Right hindlimb (tissue), 1 donor: ENCODE results near the gene GHITM.

Experiments used
- DNase-seq: peaks from one replicate; pipeline ENCODE4 v3.0.0-alpha.2; 2018

The GHITM gene

DNA sequence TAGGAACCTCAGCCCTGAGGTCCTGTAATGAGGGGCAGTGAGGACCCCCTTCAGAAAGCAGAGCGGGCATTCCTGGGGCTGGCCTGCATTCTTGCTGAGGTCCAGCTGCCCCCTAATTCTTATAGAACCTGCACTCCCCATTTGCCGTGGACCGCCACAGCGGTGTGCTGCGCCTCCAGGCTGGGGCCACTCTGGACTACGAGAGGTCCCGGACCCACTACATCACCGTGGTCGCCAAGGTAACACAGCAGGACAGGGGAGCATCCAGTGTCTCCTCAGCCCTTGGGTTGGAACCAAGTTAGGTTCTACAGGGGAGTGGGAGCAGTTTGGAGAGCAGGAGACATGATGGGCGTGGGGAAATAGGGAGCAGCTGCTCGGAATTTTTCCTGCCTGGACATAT is 62.4 kb downstream of the GHITM start:
- no peak for DNase-seq

DNA sequence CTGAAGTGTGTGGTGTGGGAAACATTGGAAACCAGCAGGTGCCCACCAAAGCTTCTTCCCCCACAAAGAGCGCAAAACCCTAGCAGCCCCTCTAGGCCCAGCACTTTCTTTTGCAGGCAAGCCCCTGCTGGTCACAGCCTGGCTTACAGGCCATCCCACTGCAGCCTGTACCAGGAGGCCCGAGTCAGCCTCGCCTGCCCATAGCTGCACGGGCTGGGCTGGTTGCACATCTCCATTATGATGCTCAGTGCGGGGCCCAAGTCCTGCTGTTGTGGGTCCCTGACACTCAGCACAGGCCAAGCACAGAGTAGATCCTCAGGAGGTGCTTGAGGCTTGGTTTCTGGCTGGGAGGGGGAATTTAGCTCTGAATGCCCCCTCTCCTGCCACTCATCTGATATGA is 63.0 kb downstream of the GHITM start:
- no peak for DNase-seq
